Measurements from ENCODE around the gene RPLP1.

- TF ChIP-seq POLR2A (IDR thresholded peaks at IDR 0.05) (no peak), CTCF (IDR thresholded peaks at IDR 0.05) (no peak)
Observed at GRCh38 chr15:69435985-69436384, 16.6 kb upstream of the RPLP1 start.
